ENCODE measurements around the gene MUC5B. TPM values are rescaled to one million over a fixed set of nuclear protein-coding genes. Genes with fewer than 3 reads are reported as not detected.
A peak's percentile ranks its signal among the peaks of the same experiment; 100 is the strongest.

MUC5B gene
- total and polyA plus RNA-seq, 2 of the 13 experiments (the other 11 are each of a cell fraction or from before 2014, with no cell fraction given): 0.01 TPM; not detected in 1

DNA sequence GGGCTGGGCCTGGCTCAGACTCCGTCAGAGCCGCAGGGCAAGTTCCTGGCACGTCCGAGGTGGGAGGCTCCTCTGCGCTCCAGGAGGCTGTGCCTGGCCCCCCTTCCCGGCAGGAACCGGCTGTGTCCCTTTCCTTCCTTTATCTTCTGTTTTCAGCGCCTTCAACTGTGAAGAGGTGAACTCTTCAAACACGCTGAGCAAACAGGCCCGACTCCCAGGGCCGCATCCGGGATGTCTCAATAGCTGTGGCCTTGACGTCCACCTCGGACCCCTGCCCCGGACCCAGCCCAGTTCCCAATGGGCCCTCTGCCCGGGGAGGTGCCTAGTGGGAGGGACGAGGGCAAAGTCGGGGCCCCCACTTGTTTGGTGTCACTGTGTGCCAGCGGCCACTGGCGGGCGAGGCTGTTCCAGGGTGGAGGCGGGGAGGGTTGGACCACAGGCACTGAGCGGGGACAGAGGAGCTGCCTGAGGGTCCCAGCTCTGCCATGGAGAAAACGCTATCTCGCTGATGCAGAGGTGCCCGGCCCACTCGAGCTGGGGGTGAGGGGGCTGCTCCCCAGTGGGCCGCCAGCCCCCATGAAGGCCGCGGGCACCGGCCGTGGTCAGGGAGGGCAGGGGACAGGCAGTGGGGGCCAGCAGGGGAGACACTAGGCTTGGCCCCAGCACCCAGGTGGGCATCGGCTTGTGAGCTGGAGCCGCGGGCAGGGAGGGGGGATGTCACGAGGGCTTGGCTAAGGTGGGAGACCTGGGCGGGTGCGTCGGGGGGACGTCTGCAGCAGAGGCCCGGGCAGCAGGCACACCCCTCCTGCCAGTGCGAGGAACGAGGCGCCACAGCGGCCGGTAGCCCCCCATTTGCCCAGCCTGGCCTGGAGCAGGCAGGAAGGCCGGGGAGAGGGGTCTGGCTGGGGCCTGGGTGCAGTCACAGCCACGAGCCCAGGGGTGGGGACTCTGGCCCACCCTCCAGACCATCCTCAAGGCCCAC is 2.7 kb upstream of the MUC5B start (continued):
- TF ChIP-seq, protein P1, sequence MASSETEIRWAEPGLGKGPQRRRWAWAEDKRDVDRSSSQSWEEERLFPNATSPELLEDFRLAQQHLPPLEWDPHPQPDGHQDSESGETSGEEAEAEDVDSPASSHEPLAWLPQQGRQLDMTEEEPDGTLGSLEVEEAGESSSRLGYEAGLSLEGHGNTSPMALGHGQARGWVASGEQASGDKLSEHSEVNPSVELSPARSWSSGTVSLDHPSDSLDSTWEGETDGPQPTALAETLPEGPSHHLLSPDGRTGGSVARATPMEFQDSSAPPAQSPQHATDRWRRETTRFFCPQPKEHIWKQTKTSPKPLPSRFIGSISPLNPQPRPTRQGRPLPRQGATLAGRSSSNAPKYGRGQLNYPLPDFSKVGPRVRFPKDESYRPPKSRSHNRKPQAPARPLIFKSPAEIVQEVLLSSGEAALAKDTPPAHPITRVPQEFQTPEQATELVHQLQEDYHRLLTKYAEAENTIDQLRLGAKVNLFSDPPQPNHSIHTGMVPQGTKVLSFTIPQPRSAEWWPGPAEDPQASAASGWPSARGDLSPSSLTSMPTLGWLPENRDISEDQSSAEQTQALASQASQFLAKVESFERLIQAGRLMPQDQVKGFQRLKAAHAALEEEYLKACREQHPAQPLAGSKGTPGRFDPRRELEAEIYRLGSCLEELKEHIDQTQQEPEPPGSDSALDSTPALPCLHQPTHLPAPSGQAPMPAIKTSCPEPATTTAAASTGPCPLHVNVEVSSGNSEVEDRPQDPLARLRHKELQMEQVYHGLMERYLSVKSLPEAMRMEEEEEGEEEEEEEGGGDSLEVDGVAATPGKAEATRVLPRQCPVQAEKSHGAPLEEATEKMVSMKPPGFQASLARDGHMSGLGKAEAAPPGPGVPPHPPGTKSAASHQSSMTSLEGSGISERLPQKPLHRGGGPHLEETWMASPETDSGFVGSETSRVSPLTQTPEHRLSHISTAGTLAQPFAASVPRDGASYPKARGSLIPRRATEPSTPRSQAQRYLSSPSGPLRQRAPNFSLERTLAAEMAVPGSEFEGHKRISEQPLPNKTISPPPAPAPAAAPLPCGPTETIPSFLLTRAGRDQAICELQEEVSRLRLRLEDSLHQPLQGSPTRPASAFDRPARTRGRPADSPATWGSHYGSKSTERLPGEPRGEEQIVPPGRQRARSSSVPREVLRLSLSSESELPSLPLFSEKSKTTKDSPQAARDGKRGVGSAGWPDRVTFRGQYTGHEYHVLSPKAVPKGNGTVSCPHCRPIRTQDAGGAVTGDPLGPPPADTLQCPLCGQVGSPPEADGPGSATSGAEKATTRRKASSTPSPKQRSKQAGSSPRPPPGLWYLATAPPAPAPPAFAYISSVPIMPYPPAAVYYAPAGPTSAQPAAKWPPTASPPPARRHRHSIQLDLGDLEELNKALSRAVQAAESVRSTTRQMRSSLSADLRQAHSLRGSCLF (CRISPR knock-in tag; IDR thresholded peaks at IDR 0.05; ENCODE audit: borderline replicate concordance): no peak
- TF ChIP-seq HDAC1 (CRISPR knock-in tag; IDR thresholded peaks at IDR 0.05) (peak; percentile 94), MAZ (IDR thresholded peaks at IDR 0.05; ENCODE audit: borderline replicate concordance, low read depth, low read length) (no peak), MAZ (CRISPR knock-in tag; IDR thresholded peaks at IDR 0.05; ENCODE audit: low read depth) (peak; percentile 71; the same call in 1 of the 2 replicates), PHF21A (CRISPR knock-in tag; IDR thresholded peaks at IDR 0.05) (peak; percentile 96), ZNF30 (CRISPR knock-in tag; IDR thresholded peaks at IDR 0.05) (no peak), ZNF724P (CRISPR knock-in tag; IDR thresholded peaks at IDR 0.05; ENCODE audit: borderline replicate concordance) (peak; percentile 83; the same call in 1 of the 2 replicates), ZNF674 (CRISPR knock-in tag; IDR thresholded peaks at IDR 0.05; ENCODE audit: low read depth) (no peak), IKZF4 (CRISPR knock-in tag; IDR thresholded peaks at IDR 0.05; ENCODE audit: borderline replicate concordance, low read depth, not compliant biosample characterization) (peak; percentile 76)
- TF ChIP-seq, protein P2, sequence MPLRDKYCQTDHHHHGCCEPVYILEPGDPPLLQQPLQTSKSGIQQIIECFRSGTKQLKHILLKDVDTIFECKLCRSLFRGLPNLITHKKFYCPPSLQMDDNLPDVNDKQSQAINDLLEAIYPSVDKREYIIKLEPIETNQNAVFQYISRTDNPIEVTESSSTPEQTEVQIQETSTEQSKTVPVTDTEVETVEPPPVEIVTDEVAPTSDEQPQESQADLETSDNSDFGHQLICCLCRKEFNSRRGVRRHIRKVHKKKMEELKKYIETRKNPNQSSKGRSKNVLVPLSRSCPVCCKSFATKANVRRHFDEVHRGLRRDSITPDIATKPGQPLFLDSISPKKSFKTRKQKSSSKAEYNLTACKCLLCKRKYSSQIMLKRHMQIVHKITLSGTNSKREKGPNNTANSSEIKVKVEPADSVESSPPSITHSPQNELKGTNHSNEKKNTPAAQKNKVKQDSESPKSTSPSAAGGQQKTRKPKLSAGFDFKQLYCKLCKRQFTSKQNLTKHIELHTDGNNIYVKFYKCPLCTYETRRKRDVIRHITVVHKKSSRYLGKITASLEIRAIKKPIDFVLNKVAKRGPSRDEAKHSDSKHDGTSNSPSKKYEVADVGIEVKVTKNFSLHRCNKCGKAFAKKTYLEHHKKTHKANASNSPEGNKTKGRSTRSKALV (CRISPR knock-in tag; IDR thresholded peaks at IDR 0.05): peak; percentile 70; the same call in 1 of the 2 replicates
- TF ChIP-seq, protein P3, sequence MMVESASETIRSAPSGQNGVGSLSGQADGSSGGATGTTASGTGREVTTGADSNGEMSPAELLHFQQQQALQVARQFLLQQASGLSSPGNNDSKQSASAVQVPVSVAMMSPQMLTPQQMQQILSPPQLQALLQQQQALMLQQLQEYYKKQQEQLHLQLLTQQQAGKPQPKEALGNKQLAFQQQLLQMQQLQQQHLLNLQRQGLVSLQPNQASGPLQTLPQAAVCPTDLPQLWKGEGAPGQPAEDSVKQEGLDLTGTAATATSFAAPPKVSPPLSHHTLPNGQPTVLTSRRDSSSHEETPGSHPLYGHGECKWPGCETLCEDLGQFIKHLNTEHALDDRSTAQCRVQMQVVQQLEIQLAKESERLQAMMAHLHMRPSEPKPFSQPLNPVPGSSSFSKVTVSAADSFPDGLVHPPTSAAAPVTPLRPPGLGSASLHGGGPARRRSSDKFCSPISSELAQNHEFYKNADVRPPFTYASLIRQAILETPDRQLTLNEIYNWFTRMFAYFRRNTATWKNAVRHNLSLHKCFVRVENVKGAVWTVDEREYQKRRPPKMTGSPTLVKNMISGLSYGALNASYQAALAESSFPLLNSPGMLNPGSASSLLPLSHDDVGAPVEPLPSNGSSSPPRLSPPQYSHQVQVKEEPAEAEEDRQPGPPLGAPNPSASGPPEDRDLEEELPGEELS (CRISPR knock-in tag; IDR thresholded peaks at IDR 0.05): peak; percentile 94
- TF ChIP-seq, protein P4, sequence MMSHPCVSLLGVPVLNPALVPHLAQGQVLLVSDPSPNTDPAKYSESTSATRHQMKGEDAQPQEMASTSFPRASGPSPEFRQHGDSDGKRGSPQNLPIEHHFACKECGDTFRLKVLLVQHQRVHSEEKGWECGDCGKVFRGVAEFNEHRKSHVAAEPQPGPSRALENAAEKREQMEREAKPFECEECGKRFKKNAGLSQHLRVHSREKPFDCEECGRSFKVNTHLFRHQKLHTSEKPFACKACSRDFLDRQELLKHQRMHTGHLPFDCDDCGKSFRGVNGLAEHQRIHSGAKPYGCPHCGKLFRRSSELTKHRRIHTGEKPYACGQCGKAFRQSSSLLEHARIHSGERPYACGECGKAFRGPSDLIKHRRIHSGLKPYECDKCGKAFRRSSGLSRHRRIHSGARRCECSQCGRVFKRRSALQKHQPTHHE (CRISPR knock-in tag; IDR thresholded peaks at IDR 0.05; ENCODE audit: borderline replicate concordance): no peak
- TF ChIP-seq, protein P5, sequence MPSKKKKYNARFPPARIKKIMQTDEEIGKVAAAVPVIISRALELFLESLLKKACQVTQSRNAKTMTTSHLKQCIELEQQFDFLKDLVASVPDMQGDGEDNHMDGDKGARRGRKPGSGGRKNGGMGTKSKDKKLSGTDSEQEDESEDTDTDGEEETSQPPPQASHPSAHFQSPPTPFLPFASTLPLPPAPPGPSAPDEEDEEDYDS (CRISPR knock-in tag; IDR thresholded peaks at IDR 0.05): peak; percentile 50; the same call in 1 of the 2 replicates
- TF ChIP-seq, protein P6, sequence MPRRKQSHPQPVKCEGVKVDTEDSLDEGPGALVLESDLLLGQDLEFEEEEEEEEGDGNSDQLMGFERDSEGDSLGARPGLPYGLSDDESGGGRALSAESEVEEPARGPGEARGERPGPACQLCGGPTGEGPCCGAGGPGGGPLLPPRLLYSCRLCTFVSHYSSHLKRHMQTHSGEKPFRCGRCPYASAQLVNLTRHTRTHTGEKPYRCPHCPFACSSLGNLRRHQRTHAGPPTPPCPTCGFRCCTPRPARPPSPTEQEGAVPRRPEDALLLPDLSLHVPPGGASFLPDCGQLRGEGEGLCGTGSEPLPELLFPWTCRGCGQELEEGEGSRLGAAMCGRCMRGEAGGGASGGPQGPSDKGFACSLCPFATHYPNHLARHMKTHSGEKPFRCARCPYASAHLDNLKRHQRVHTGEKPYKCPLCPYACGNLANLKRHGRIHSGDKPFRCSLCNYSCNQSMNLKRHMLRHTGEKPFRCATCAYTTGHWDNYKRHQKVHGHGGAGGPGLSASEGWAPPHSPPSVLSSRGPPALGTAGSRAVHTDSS (CRISPR knock-in tag; conservative IDR thresholded peaks at IDR 0.05): peak; percentile 80; the same call in 1 of the 2 replicates

All from HepG2 (cell line).